Measurements from ENCODE around the gene EIF2AK3.

The EIF2AK3 gene

GRCh38 chr2:88608184-88608583 is 19.1 kb downstream of the EIF2AK3 start:
- TF ChIP-seq POLR2A (IDR thresholded peaks at IDR 0.05; ENCODE audit: low read depth, low read length) (no peak), POLR2AphosphoS5 (IDR thresholded peaks at IDR 0.05; ENCODE audit: low read depth, low read length) (no peak), TAF1 (IDR thresholded peaks at IDR 0.05; ENCODE audit: borderline replicate concordance, low read depth, low read length) (no peak)
- FAIRE-seq, result peak; percentile 95
- no peak for DNase-seq (ENCODE audit: insufficient read length)

- no peak for TF ChIP-seq TAF1 (IDR thresholded peaks at IDR 0.05; ENCODE audit: borderline replicate concordance, low read depth, low read length)
- TF ChIP-seq POLR2A (IDR thresholded peaks at IDR 0.05; ENCODE audit: low read depth, low read length), result no peak
- no peak for TF ChIP-seq POLR2AphosphoS5 (IDR thresholded peaks at IDR 0.05; ENCODE audit: low read depth, low read length)
- FAIRE-seq (no peak), DNase-seq (ENCODE audit: insufficient read length) (no peak)
These were observed 19.8 kb downstream of the EIF2AK3 start for GRCh38 chr2:88607416-88607815.

GRCh38 chr2:88606371-88607030 is 20.8 kb downstream of the EIF2AK3 start:
- DNase-seq (ENCODE audit: insufficient read length) (no peak), FAIRE-seq (peak; percentile 87)
- TF ChIP-seq POLR2A (IDR thresholded peaks at IDR 0.05; ENCODE audit: low read depth, low read length), result no peak
- TF ChIP-seq POLR2AphosphoS5 (IDR thresholded peaks at IDR 0.05; ENCODE audit: low read depth, low read length), result 0 out of 2 replicates have a peak, but pooled peaks have one; percentile 28
- TF ChIP-seq TAF1 (IDR thresholded peaks at IDR 0.05; ENCODE audit: borderline replicate concordance, low read depth, low read length), result no peak

GRCh38 chr2:88603146-88603545 is 24.1 kb downstream of the EIF2AK3 start:
- DNase-seq (ENCODE audit: insufficient read length), result no peak
- peak; percentile 58 for FAIRE-seq
- TF ChIP-seq TAF1 (IDR thresholded peaks at IDR 0.05; ENCODE audit: borderline replicate concordance, low read depth, low read length) (no peak), POLR2A (IDR thresholded peaks at IDR 0.05; ENCODE audit: low read depth, low read length) (no peak), POLR2AphosphoS5 (IDR thresholded peaks at IDR 0.05; ENCODE audit: low read depth, low read length) (no peak)

- no peak for TF ChIP-seq POLR2AphosphoS5 (IDR thresholded peaks at IDR 0.05; ENCODE audit: low read depth, low read length)
- no peak for TF ChIP-seq POLR2A (IDR thresholded peaks at IDR 0.05; ENCODE audit: low read depth, low read length)
- TF ChIP-seq TAF1 (IDR thresholded peaks at IDR 0.05; ENCODE audit: borderline replicate concordance, low read depth, low read length), result no peak
- DNase-seq (ENCODE audit: insufficient read length), result no peak
- peak; percentile 42 for FAIRE-seq
These were observed 25.2 kb downstream of the EIF2AK3 start for GRCh38 chr2:88602022-88602421.

GRCh38 chr2:88601286-88601685 is 26.0 kb downstream of the EIF2AK3 start:
- DNase-seq (ENCODE audit: insufficient read length), result no peak
- TF ChIP-seq POLR2A (IDR thresholded peaks at IDR 0.05; ENCODE audit: low read depth, low read length) (no peak), POLR2AphosphoS5 (IDR thresholded peaks at IDR 0.05; ENCODE audit: low read depth, low read length) (no peak), TAF1 (IDR thresholded peaks at IDR 0.05; ENCODE audit: borderline replicate concordance, low read depth, low read length) (no peak)
- FAIRE-seq, result peak; percentile 82

- DNase-seq (ENCODE audit: insufficient read length) (peak; percentile 17), FAIRE-seq (peak; percentile 98)
- TF ChIP-seq POLR2AphosphoS5 (IDR thresholded peaks at IDR 0.05; ENCODE audit: low read depth, low read length), result 0 out of 2 replicates have a peak, but pooled peaks have one; percentile 0
- no peak for TF ChIP-seq TAF1 (IDR thresholded peaks at IDR 0.05; ENCODE audit: borderline replicate concordance, low read depth, low read length)
These were observed 27.2 kb downstream of the EIF2AK3 start for GRCh38 chr2:88600038-88600465.

- TF ChIP-seq POLR2A (IDR thresholded peaks at IDR 0.05; ENCODE audit: low read depth, low read length) (no peak), TAF1 (IDR thresholded peaks at IDR 0.05; ENCODE audit: borderline replicate concordance, low read depth, low read length) (no peak), POLR2AphosphoS5 (IDR thresholded peaks at IDR 0.05; ENCODE audit: low read depth, low read length) (no peak)
- FAIRE-seq (peak; percentile 48), DNase-seq (ENCODE audit: insufficient read length) (no peak)
These were observed 27.7 kb downstream of the EIF2AK3 start for GRCh38 chr2:88599527-88599926.

- DNase-seq (ENCODE audit: insufficient read length), result no peak
- no peak for FAIRE-seq
- no peak for TF ChIP-seq TAF1 (IDR thresholded peaks at IDR 0.05; ENCODE audit: borderline replicate concordance, low read depth, low read length)
These were observed 30.1 kb downstream of the EIF2AK3 start for GRCh38 chr2:88597168-88597567.

GRCh38 chr2:88596141-88596830 is 31.0 kb downstream of the EIF2AK3 start:
- FAIRE-seq (no peak), DNase-seq (ENCODE audit: insufficient read length) (no peak)
- TF ChIP-seq POLR2A (IDR thresholded peaks at IDR 0.05; ENCODE audit: low read depth, low read length) (no peak), TAF1 (IDR thresholded peaks at IDR 0.05; ENCODE audit: borderline replicate concordance, low read depth, low read length) (no peak), POLR2AphosphoS5 (IDR thresholded peaks at IDR 0.05; ENCODE audit: low read depth, low read length) (no peak)

- no peak for FAIRE-seq
- TF ChIP-seq POLR2AphosphoS5 (IDR thresholded peaks at IDR 0.05; ENCODE audit: low read depth, low read length), result no peak
- TF ChIP-seq POLR2A (IDR thresholded peaks at IDR 0.05; ENCODE audit: low read depth, low read length), result no peak
- no peak for TF ChIP-seq TAF1 (IDR thresholded peaks at IDR 0.05; ENCODE audit: borderline replicate concordance, low read depth, low read length)
- DNase-seq (ENCODE audit: insufficient read length), result no peak
These were observed 35.6 kb downstream of the EIF2AK3 start for GRCh38 chr2:88591698-88592097.

GRCh38 chr2:88590998-88591613 is 36.2 kb downstream of the EIF2AK3 start:
- peak; percentile 67 for FAIRE-seq
- DNase-seq (ENCODE audit: insufficient read length), result no peak
- TF ChIP-seq POLR2AphosphoS5 (IDR thresholded peaks at IDR 0.05; ENCODE audit: low read depth, low read length) (no peak), POLR2A (IDR thresholded peaks at IDR 0.05; ENCODE audit: low read depth, low read length) (no peak), TAF1 (IDR thresholded peaks at IDR 0.05; ENCODE audit: borderline replicate concordance, low read depth, low read length) (no peak)

All from GM12892 (cell line).